Osteocyte (in vitro differentiated cells): Measurements from ENCODE around the gene CORO1C. TPM values are rescaled to one million over a fixed set of nuclear protein-coding genes. Genes with fewer than 3 reads are reported as not detected.

Source experiments
- DNase-seq: peaks from one replicate; pipeline ENCODE4 v3.0.0; 2021; ENCODE audit warnings: mixed read lengths; ENCODE audit not compliant: unreplicated experiment; ENCODE audit errors: extremely low spot score
- H3K27ac Mint-ChIP-seq: one replicate; pipeline ENCODE4 v1.8.0; 2021; ENCODE audit warnings: mild to moderate bottlenecking, mixed read lengths; ENCODE audit not compliant: unreplicated experiment
- H3K27me3 Mint-ChIP-seq: one replicate; pipeline ENCODE4 v1.8.0; 2021; ENCODE audit warnings: mixed read lengths; ENCODE audit not compliant: unreplicated experiment
- H3K36me3 Mint-ChIP-seq: one replicate; pipeline ENCODE4 v1.8.0; 2021; ENCODE audit warnings: mixed read lengths; ENCODE audit not compliant: unreplicated experiment
- H3K4me1 Mint-ChIP-seq: one replicate; pipeline ENCODE4 v1.8.0; 2021; ENCODE audit warnings: mixed read lengths; ENCODE audit not compliant: unreplicated experiment
- H3K4me3 Mint-ChIP-seq: one replicate; pipeline ENCODE4 v1.8.0; 2021; ENCODE audit warnings: mild to moderate bottlenecking, moderate library complexity, mixed read lengths; ENCODE audit not compliant: unreplicated experiment
- H3K9me3 Mint-ChIP-seq: one replicate; pipeline ENCODE4 v1.8.0; 2021; ENCODE audit warnings: mixed read lengths; ENCODE audit not compliant: unreplicated experiment
- total RNA-seq: library from RNA; stranded (reverse); gene quantifications from 2 replicates; pipeline ENCODE4 v1.2.1, GENCODE V29; 2021
- TF ChIP-seq, protein P1 (sequence below): fragments of 200-600 bp; sonication (generic); IDR thresholded peaks from 2 replicates; pipeline ENCODE4 v1.5.0; 2021; ENCODE audit warnings: antibody characterized with exemption, mild to moderate bottlenecking, moderate library complexity

CORO1C gene
- total RNA-seq, 1 donor from 2014 or later, result 234 TPM

DNA sequence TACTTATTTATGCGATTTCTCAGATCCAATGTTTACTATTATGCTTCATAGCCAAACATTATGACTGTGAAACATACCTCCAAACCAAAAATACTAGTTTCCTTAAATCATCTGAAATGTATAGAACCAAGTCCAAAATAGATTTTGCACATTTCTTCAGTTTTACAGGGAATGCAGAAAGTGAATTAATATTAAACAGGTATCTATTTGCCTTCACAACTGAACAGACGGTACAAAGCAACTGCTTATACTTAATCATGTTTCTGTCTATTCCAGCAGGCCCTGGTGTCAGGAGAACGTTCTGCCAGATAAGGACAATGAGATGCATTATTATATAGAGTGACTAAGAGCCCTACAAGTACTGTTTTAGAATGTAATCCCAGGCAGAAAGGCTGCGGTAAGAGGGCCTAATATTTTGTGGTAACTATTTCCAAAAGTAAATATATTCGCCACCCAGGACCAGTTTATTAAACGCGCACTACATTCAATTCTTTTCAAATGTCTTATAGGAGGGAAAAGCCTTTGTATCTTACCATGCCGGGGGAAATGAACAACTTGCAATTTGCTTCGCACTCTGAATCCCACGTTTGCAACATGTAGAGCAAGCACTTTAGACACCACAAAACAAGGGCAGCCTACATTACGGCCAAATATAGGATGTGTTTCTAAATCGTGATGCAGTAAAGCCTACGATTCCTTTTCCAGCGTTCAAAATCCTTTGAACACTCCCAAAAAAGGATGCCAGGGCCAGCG is 1.5 kb downstream of the CORO1C start:
- Mint-ChIP-seq H3K4me3 (peak overlapping the region; percentile 93), H3K9me3 (no peaks in the 10 kb centered on the region), H3K4me1 (peaks cover 50% of the 10 kb centered on the region), H3K27me3 (no peaks in the 10 kb centered on the region), H3K36me3 (peaks cover 4% of the 10 kb centered on the region), H3K27ac (peak overlapping the region; percentile 81)
- TF ChIP-seq, protein P1, sequence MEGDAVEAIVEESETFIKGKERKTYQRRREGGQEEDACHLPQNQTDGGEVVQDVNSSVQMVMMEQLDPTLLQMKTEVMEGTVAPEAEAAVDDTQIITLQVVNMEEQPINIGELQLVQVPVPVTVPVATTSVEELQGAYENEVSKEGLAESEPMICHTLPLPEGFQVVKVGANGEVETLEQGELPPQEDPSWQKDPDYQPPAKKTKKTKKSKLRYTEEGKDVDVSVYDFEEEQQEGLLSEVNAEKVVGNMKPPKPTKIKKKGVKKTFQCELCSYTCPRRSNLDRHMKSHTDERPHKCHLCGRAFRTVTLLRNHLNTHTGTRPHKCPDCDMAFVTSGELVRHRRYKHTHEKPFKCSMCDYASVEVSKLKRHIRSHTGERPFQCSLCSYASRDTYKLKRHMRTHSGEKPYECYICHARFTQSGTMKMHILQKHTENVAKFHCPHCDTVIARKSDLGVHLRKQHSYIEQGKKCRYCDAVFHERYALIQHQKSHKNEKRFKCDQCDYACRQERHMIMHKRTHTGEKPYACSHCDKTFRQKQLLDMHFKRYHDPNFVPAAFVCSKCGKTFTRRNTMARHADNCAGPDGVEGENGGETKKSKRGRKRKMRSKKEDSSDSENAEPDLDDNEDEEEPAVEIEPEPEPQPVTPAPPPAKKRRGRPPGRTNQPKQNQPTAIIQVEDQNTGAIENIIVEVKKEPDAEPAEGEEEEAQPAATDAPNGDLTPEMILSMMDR, result no peak
- DNase-seq, result no peak

DNA sequence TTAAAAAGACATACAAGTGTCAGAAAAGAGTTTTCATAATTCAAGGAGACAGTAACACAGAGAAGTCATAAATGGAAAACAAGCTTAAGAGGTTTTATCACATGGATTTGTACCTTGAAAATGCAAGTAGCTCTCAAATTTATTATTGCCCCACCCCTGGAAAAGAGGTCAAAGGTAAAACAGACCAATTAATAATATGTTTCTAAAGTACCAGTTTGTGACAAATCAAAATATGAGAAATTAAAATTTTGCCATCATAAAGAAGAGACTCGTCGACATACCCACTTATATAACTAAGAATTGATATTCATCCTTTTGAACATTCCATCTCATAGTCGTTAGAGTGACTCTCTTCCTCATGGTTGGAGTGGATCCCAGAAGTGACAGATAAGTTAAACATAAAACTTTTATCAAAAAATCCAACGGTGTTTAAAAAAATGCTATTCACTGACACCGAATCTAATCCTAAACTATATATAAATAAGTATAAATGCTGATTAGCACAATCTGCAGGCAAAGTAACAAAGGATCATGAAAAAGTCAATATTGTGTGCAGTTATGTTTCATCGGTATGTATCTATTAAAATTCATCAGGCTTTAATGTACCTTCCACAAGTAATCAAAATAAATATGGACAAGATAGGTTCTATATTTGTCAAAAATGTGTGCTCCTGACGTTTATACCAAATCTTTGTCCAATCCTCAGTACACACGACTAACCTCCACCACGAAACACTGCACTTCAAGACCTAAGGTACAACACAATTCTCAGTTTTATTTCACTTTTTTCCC is 2.3 kb downstream of the CORO1C start:
- H3K36me3 Mint-ChIP-seq, result peaks cover 4% of the 10 kb centered on the region

DNA sequence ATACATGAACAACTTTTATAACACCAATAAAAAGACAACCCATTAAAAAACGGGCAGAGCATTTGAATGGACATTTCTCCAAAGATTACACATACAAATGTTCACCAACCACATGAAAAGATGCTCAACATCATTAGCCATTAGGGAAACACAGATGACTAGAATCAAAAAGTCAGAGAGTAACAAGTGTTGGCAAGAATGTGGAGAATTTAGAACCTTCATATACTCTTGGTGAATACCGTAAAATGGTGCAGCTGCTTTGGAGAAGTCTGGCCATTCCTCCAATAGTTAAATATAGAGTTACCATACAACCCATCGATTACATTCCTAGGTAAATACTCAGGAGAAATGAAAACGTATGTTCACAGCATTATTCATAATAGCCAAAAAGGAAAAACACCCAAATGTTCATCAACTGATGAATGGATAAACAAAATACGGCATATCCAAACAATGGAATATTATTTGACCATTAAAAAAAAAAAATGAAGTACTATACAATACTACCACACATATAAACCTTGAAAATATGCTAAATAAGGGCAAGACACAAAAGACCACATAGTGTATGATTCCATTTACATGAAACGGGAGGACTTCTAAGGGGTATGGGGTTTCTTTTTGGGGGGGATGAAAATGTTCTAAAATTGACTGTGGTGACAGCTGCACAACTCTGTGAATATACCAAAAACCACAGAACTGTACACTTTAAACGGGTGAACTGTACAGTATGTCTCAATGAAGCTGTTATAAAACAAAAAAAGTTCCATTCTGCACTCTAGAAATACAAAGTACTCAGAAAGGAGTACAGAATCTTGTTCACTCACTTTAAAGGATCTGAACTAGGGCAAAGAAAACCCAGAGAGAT is 3.2 kb downstream of the CORO1C start:
- no peak for DNase-seq
- Mint-ChIP-seq H3K4me1 (peaks cover 62% of the 10 kb centered on the region), H3K9me3 (no peaks in the 10 kb centered on the region), H3K4me3 (peak overlapping the region; percentile 93), H3K27me3 (no peaks in the 10 kb centered on the region), H3K36me3 (peaks cover 4% of the 10 kb centered on the region), H3K27ac (peak overlapping the region; percentile 81)
- TF ChIP-seq, protein P1, result no peak

More for the DNA sequence above, 2.3 kb downstream of the CORO1C start:
- no peaks in the 10 kb centered on the region for H3K27me3 Mint-ChIP-seq
- TF ChIP-seq, protein P1, result no peak
- H3K9me3 Mint-ChIP-seq, result no peaks in the 10 kb centered on the region
- peak overlapping the region; percentile 93 for H3K4me3 Mint-ChIP-seq
- H3K27ac Mint-ChIP-seq, result peak overlapping the region; percentile 81
- no peak for DNase-seq
- peaks cover 56% of the 10 kb centered on the region for H3K4me1 Mint-ChIP-seq

DNA sequence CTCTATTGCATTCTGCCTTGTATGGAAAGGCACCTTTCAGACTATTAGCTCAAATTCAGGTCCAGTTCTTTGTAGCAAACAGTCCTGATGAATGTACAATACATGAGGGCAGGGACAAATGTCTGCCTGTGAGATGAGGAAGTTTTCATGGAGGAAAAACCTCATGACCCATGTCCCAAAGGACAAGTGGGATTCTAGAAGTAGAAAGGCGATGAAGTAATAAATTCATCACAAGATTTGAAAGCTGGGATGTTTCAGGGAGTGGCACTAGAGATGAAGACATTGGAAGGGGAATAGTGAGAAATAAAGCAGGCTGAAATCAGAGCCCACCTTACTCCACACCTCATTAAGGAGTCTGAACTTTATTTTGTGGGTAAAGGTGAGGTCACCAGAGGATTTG is 4.2 kb downstream of the CORO1C start:
- TF ChIP-seq, protein P1, result no peak
- DNase-seq, result no peak
- no peaks in the 10 kb centered on the region for H3K9me3 Mint-ChIP-seq
- peak overlapping the region; percentile 81 for H3K27ac Mint-ChIP-seq
- peaks cover 4% of the 10 kb centered on the region for H3K36me3 Mint-ChIP-seq
- no peaks in the 10 kb centered on the region for H3K27me3 Mint-ChIP-seq
- peaks cover 68% of the 10 kb centered on the region for H3K4me1 Mint-ChIP-seq
- H3K4me3 Mint-ChIP-seq, result no peak overlapping the region
